Posterior cingulate gyrus (tissue), 11 donors: ENCODE data around the gene MED27.
A peak's percentile ranks its signal among the peaks of the same experiment; 100 is the strongest.

Experiments
- DNase-seq, 10 donors: peaks; one replicate each; pipeline versions ENCODE4 v3.0.0 to v3.0.0-alpha.2; 2020 to 2021; ENCODE audit warnings: mixed read lengths in 3 of 10
- intact Hi-C: fragments of 100-400 bp; cut with DNase I; formaldehyde crosslinking; loops from one replicate; pipeline ENCODE4 v1.15.1; 2023

Gene MED27

GRCh38 chr9:132004323-132004722, 75.3 kb downstream of the MED27 start:
- intact Hi-C loops: no loop called here
- no peak for DNase-seq

GRCh38 chr9:132003896-132004295, 75.8 kb downstream of the MED27 start:
- intact Hi-C loops: no loop called here
- DNase-seq: no peak

GRCh38 chr9:132003319-132003704, 76.4 kb downstream of the MED27 start:
- DNase-seq: no peak

GRCh38 chr9:132002643-132003318, 76.9 kb downstream of the MED27 start:
- DNase-seq: no peak

More at GRCh38 chr9:132003319-132003704, 76.4 kb downstream of the MED27 start:
- intact Hi-C loops: no loop called here

GRCh38 chr9:132001567-132001966, 78.1 kb downstream of the MED27 start:
- no peak for DNase-seq
- intact Hi-C loops: no loop called here

More at GRCh38 chr9:132002643-132003318, 76.9 kb downstream of the MED27 start:
- intact Hi-C loops: no loop called here

GRCh38 chr9:132000659-132001058, 79.0 kb downstream of the MED27 start:
- intact Hi-C loops: no loop called here

GRCh38 chr9:131999692-132000551, 79.7 kb downstream of the MED27 start:
- intact Hi-C loops: no loop called here
- DNase-seq: no peak

More at GRCh38 chr9:132000659-132001058, 79.0 kb downstream of the MED27 start:
- DNase-seq: no peak

- DNase-seq: peak in 3 of 10 donors; percentile 14 to 32 (median 26)
- intact Hi-C loops: no loop called here
Observed at GRCh38 chr9:131997779-131998178, 81.9 kb downstream of the MED27 start.

GRCh38 chr9:131997076-131997475, 82.6 kb downstream of the MED27 start:
- no peak for DNase-seq
- intact Hi-C loops: no loop called here

GRCh38 chr9:131995382-131995781, 84.3 kb downstream of the MED27 start:
- DNase-seq: no peak
- intact Hi-C loops: no loop called here

- no peak for DNase-seq
- intact Hi-C loops: no loop called here
Observed at GRCh38 chr9:131994364-131995125, 85.1 kb downstream of the MED27 start.

GRCh38 chr9:131992906-131993657, 86.6 kb downstream of the MED27 start:
- no peak for DNase-seq
- intact Hi-C loops: no loop called here

- no peak for DNase-seq
- intact Hi-C loops: no loop called here
Observed at GRCh38 chr9:131987232-131987631, 92.4 kb downstream of the MED27 start.

- DNase-seq: no peak
- intact Hi-C loops: no loop called here
Observed at GRCh38 chr9:131986576-131986975, 93.1 kb downstream of the MED27 start.

GRCh38 chr9:131986089-131986488, 93.6 kb downstream of the MED27 start:
- intact Hi-C loops: no loop called here
- no peak for DNase-seq

GRCh38 chr9:131984564-131984963, 95.1 kb downstream of the MED27 start:
- no peak for DNase-seq
- intact Hi-C loops: no loop called here

GRCh38 chr9:131982671-131983239, 96.9 kb downstream of the MED27 start:
- intact Hi-C loops: no loop called here
- no peak for DNase-seq

GRCh38 chr9:131982102-131982501, 97.6 kb downstream of the MED27 start:
- no peak for DNase-seq
- intact Hi-C loops: no loop called here

- intact Hi-C loops: no loop called here
- DNase-seq: no peak
Observed at GRCh38 chr9:131981116-131981776, 98.4 kb downstream of the MED27 start.
